ENCODE results near the gene ZNF564.
"Not testable (repeated sequence)": the region's sequence is repeated elsewhere in the genome, so short reads cannot be mapped to it uniquely, and the experiment has no call there.

Gene ZNF564

DNA sequence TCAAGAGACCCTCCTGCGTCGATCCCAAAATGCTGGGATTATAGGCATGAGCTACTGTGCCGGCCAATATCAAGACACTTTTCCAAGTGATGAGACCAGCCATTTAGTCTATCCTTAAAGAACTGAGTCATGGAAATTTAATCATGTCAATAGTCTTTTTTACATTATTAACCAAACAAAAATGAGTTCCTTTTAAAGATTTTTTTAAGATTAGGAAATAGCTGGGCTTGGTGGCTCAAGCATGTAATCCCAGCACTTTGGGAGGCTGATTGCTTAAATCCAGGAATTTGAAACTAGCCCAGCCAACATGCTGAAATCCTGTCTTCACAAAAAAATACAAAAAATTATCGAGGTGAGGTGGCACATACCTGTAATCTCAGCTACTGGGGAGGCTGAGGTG is 16.7 kb upstream of the ZNF564 start:
- no peak for ATAC-seq
- TF ChIP-seq, protein P1, sequence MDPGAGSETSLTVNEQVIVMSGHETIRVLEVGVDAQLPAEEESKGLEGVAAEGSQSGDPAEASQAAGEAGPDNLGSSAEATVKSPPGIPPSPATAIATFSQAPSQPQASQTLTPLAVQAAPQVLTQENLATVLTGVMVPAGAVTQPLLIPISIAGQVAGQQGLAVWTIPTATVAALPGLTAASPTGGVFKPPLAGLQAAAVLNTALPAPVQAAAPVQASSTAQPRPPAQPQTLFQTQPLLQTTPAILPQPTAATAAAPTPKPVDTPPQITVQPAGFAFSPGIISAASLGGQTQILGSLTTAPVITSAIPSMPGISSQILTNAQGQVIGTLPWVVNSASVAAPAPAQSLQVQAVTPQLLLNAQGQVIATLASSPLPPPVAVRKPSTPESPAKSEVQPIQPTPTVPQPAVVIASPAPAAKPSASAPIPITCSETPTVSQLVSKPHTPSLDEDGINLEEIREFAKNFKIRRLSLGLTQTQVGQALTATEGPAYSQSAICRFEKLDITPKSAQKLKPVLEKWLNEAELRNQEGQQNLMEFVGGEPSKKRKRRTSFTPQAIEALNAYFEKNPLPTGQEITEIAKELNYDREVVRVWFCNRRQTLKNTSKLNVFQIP (CRISPR knock-in tag; IDR thresholded peaks at IDR 0.05; ENCODE audit: borderline replicate concordance, low read depth) = no peak
- TF ChIP-seq TOX (CRISPR knock-in tag; IDR thresholded peaks at IDR 0.05; ENCODE audit: borderline replicate concordance) (no peak), ZC3H10 (CRISPR knock-in tag; IDR thresholded peaks at IDR 0.05) (no peak), ZFP30 (CRISPR knock-in tag; IDR thresholded peaks at IDR 0.05) (no peak), ESRRG (CRISPR knock-in tag; IDR thresholded peaks at IDR 0.05) (no peak), SNAI2 (CRISPR knock-in tag; IDR thresholded peaks at IDR 0.05) (no peak), OSR1 (CRISPR knock-in tag; IDR thresholded peaks at IDR 0.05) (no peak), TSHZ2 (CRISPR knock-in tag; IDR thresholded peaks at IDR 0.05) (no peak), ZFP3 (CRISPR knock-in tag; IDR thresholded peaks at IDR 0.05) (no peak), TCF4 (CRISPR knock-in tag; IDR thresholded peaks at IDR 0.05; ENCODE audit: borderline replicate concordance) (no peak), ZNF565 (CRISPR knock-in tag; conservative IDR thresholded peaks at IDR 0.05; ENCODE audit: low read depth) (no peak), ZNF70 (CRISPR knock-in tag; IDR thresholded peaks at IDR 0.05) (no peak), GLIS3 (CRISPR knock-in tag; IDR thresholded peaks at IDR 0.05) (no peak), ZNF8 (CRISPR knock-in tag; IDR thresholded peaks at IDR 0.05) (no peak), CREB5 (CRISPR knock-in tag; IDR thresholded peaks at IDR 0.05; ENCODE audit: low read depth) (no peak), PATZ1 (CRISPR knock-in tag; IDR thresholded peaks at IDR 0.05; ENCODE audit: borderline replicate concordance) (no peak), PPARA (CRISPR knock-in tag; IDR thresholded peaks at IDR 0.05; ENCODE audit: borderline replicate concordance) (no peak), RARB (CRISPR knock-in tag; IDR thresholded peaks at IDR 0.05) (no peak)

- not testable (repeated sequence) for ATAC-seq
These were observed 15.1 kb upstream of the ZNF564 start for GRCh38 chr19:12566380-12566779.

DNA sequence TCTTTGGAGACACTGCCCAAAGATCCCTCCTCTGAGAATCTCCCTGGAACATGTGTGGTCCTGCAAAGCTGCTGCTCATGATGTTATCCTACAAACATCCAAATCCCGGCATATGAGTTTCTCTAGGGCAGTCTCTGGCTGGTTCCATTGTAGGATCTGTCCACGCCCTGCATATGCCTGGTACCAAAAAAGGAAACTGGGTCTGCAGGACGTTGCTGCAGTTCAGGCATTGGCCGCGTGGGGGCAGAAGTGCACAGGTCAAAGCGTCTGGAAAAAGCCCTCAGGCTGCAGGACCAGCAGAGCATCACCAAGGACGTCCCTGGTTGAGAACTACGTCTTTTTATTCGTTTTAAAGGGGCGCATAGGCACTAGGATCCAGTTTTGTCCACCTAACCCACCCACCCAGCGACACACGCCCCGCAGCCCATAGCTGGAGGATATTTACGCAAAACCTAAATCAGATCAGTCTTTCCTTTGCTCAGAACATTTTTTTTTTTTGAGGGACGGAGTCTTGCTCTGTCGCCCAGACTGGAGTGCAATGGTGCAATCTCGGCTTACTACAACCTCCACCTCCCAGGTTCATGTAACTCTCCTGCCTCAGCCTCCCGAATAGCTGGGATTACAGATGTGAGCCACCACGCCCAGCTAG is 12.9 kb upstream of the ZNF564 start:
- TF ChIP-seq ZFP3 (CRISPR knock-in tag; IDR thresholded peaks at IDR 0.05) = no peak
- no peak for TF ChIP-seq ISL1 (CRISPR knock-in tag; IDR thresholded peaks at IDR 0.05)
- TF ChIP-seq CSDC2 (CRISPR knock-in tag; IDR thresholded peaks at IDR 0.05) = no peak
- TF ChIP-seq, protein P1 (CRISPR knock-in tag; IDR thresholded peaks at IDR 0.05; ENCODE audit: borderline replicate concordance, low read depth) = no peak
- TF ChIP-seq PPARA (CRISPR knock-in tag; IDR thresholded peaks at IDR 0.05; ENCODE audit: borderline replicate concordance) = no peak
- TF ChIP-seq ZNF70 (CRISPR knock-in tag; IDR thresholded peaks at IDR 0.05) = no peak
- no peak for TF ChIP-seq ZFP30 (CRISPR knock-in tag; IDR thresholded peaks at IDR 0.05)
- TF ChIP-seq CREB5 (CRISPR knock-in tag; IDR thresholded peaks at IDR 0.05; ENCODE audit: low read depth) = no peak
- no peak for TF ChIP-seq TOX (CRISPR knock-in tag; IDR thresholded peaks at IDR 0.05; ENCODE audit: borderline replicate concordance)
- no peak for TF ChIP-seq BACH2 (CRISPR knock-in tag; IDR thresholded peaks at IDR 0.05; ENCODE audit: borderline replicate concordance)
- TF ChIP-seq, protein P2, sequence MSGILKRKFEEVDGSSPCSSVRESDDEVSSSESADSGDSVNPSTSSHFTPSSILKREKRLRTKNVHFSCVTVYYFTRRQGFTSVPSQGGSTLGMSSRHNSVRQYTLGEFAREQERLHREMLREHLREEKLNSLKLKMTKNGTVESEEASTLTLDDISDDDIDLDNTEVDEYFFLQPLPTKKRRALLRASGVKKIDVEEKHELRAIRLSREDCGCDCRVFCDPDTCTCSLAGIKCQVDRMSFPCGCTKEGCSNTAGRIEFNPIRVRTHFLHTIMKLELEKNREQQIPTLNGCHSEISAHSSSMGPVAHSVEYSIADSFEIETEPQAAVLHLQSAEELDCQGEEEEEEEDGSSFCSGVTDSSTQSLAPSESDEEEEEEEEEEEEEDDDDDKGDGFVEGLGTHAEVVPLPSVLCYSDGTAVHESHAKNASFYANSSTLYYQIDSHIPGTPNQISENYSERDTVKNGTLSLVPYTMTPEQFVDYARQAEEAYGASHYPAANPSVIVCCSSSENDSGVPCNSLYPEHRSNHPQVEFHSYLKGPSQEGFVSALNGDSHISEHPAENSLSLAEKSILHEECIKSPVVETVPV (CRISPR knock-in tag; IDR thresholded peaks at IDR 0.05) = no peak
- no peak for TF ChIP-seq OSR1 (CRISPR knock-in tag; IDR thresholded peaks at IDR 0.05)
- TF ChIP-seq GLIS3 (CRISPR knock-in tag; IDR thresholded peaks at IDR 0.05) = no peak
- no peak for TF ChIP-seq SNAI2 (CRISPR knock-in tag; IDR thresholded peaks at IDR 0.05)
- TF ChIP-seq RARB (CRISPR knock-in tag; IDR thresholded peaks at IDR 0.05) = no peak
- TF ChIP-seq ZNF565 (CRISPR knock-in tag; conservative IDR thresholded peaks at IDR 0.05; ENCODE audit: low read depth) = no peak
- peak; percentile 98 for ATAC-seq
